ENCODE measurements around the gene CARD10. TPM values are rescaled to one million over a fixed set of nuclear protein-coding genes. Genes with fewer than 3 reads are reported as not detected.

Gene CARD10
- total RNA-seq, 1 donor from 2014 or later = 46.7 TPM

DNA sequence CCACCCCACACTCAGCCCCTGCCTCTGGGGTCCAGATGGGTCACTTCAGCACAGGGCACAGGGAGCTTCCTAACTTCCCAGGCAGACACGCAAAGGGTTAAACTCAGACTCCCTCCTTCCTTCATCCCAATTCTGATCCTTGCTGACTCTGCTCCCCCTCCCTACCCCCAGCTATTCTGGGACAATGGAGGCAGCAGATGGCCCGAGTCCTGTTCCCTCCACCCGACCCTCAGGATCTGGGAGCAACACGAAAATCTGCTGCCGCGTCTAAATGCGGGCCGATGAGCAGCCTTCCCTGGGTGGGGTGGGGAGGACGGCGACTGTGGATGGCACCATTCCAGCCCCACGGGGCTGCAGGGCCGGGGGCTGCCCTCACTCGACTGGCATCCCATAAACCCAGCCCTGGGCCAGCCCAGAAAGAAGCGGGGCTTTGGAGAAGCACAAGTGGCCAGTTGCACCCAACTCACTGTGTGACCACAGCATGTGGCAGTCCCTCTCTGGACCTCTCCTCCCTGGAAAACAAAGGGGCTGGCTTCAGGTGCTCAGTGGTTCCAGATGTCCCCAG is 51.7 kb downstream of the CARD10 start:
- DNase-seq (ENCODE audit: low spot score, unreplicated experiment) = no peak
- Mint-ChIP-seq H3K4me1 (ENCODE audit: low read depth) (no peaks in the 10 kb centered on the region), H3K9me3 (ENCODE audit: low read depth) (no peaks in the 10 kb centered on the region), H3K36me3 (ENCODE audit: insufficient read depth) (no peaks in the 10 kb centered on the region), H3K27ac (no peak overlapping the region), H3K4me3 (ENCODE audit: low read depth) (no peak overlapping the region), H3K27me3 (peaks cover 18% of the 10 kb centered on the region)
- TF ChIP-seq, protein P1, sequence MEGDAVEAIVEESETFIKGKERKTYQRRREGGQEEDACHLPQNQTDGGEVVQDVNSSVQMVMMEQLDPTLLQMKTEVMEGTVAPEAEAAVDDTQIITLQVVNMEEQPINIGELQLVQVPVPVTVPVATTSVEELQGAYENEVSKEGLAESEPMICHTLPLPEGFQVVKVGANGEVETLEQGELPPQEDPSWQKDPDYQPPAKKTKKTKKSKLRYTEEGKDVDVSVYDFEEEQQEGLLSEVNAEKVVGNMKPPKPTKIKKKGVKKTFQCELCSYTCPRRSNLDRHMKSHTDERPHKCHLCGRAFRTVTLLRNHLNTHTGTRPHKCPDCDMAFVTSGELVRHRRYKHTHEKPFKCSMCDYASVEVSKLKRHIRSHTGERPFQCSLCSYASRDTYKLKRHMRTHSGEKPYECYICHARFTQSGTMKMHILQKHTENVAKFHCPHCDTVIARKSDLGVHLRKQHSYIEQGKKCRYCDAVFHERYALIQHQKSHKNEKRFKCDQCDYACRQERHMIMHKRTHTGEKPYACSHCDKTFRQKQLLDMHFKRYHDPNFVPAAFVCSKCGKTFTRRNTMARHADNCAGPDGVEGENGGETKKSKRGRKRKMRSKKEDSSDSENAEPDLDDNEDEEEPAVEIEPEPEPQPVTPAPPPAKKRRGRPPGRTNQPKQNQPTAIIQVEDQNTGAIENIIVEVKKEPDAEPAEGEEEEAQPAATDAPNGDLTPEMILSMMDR (IDR thresholded peaks at IDR 0.05; ENCODE audit: unreplicated experiment) = no peak

DNA sequence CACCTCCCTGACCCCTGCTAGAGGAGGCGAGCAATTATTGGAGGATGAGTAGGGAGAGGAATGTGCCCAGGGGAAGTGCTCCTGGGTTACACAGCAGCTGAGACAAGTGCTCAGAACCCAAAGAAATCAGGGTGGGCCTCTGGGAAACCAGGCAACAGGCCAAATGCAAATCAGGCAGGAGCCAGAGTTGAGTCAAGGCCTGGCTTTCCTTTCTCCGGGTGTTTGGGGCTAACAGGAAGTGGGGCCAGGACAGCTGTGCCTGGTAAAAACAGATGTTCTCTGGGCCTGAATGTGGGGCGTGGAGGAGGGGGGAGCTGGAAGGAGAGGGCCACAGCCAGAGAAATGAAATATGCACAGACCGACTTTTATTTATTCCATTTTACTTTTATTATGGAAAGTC is 55.0 kb downstream of the CARD10 start:
- H3K27ac Mint-ChIP-seq = no peak overlapping the region
- no peak for DNase-seq (ENCODE audit: low spot score, unreplicated experiment)
- H3K4me3 Mint-ChIP-seq (ENCODE audit: low read depth) = no peak overlapping the region
- H3K36me3 Mint-ChIP-seq (ENCODE audit: insufficient read depth) = no peaks in the 10 kb centered on the region
- H3K9me3 Mint-ChIP-seq (ENCODE audit: low read depth) = no peaks in the 10 kb centered on the region
- TF ChIP-seq, protein P1 (IDR thresholded peaks at IDR 0.05; ENCODE audit: unreplicated experiment) = no peak
- no peaks in the 10 kb centered on the region for H3K4me1 Mint-ChIP-seq (ENCODE audit: low read depth)
- H3K27me3 Mint-ChIP-seq = peaks cover 23% of the 10 kb centered on the region

DNA sequence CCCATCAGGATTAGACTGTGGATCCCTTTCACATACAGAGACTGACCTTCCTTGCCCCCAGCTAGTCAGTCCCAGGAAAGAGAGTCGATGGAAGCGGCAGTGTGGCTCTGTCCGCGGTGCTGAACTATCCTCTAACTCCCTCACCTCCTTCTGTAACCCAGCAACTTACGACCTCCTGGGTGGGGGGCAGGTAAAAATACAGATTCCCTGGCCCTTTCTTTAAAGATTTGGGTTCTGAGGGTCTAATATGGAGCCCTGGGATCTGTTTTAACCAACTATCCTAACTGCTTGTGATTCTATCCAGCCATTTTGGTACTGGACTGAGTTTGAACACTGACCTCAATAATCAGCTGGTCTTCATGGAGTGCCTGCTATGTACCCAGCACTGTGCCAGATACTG is 56.2 kb downstream of the CARD10 start:
- Mint-ChIP-seq H3K27ac (no peak overlapping the region), H3K36me3 (ENCODE audit: insufficient read depth) (no peaks in the 10 kb centered on the region), H3K9me3 (ENCODE audit: low read depth) (no peaks in the 10 kb centered on the region), H3K4me1 (ENCODE audit: low read depth) (no peaks in the 10 kb centered on the region), H3K4me3 (ENCODE audit: low read depth) (no peak overlapping the region), H3K27me3 (peaks cover 27% of the 10 kb centered on the region)
- DNase-seq (ENCODE audit: low spot score, unreplicated experiment) = peak; percentile 47
- TF ChIP-seq, protein P1 (IDR thresholded peaks at IDR 0.05; ENCODE audit: unreplicated experiment) = no peak

DNA sequence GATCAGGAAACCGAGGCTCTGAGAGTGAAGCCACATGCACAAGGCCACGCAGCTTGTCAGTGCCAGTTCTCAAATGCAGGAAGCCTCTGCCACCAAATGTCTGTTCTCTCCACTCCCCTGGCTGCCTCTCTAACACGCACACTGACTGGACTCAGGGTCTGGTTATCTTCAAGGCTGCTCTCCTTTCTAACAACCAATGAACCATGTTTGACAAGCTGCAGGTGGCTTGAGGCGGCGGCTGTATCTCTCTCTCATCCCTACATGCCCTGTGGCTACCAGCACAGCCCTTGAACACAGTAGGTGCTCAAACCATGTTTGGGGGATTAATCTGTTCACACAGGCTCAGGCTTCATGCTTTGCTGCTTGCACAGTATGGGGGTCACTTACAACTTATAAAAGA is 56.8 kb downstream of the CARD10 start:
- Mint-ChIP-seq H3K4me3 (ENCODE audit: low read depth) (no peak overlapping the region), H3K36me3 (ENCODE audit: insufficient read depth) (no peaks in the 10 kb centered on the region), H3K4me1 (ENCODE audit: low read depth) (no peaks in the 10 kb centered on the region), H3K27ac (no peak overlapping the region), H3K9me3 (ENCODE audit: low read depth) (no peaks in the 10 kb centered on the region), H3K27me3 (peaks cover 31% of the 10 kb centered on the region)
- DNase-seq (ENCODE audit: low spot score, unreplicated experiment) = no peak
- TF ChIP-seq, protein P1 (IDR thresholded peaks at IDR 0.05; ENCODE audit: unreplicated experiment) = no peak

DNA sequence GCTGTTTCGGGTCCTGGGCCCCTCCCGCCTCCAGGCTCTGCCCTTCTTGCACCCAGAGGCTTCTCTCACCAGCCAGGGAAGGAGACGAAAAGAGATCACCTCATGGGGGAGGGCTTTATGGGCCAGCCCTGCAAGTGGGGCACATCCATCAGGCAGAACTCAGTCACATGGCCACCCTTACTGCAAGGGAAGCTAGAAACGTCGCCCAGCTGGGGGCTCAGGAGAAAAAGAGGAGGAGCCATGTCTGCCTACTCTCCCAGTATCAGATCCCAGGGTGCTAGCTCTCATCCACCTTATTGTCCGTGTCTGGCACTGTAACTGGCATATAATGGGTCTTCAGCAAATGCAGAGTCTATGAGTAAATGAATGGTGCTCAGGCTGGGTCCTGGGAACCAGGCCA is 57.3 kb downstream of the CARD10 start:
- DNase-seq (ENCODE audit: low spot score, unreplicated experiment) = no peak
- TF ChIP-seq, protein P1 (IDR thresholded peaks at IDR 0.05; ENCODE audit: unreplicated experiment) = no peak
- Mint-ChIP-seq H3K9me3 (ENCODE audit: low read depth) (no peaks in the 10 kb centered on the region), H3K4me1 (ENCODE audit: low read depth) (no peaks in the 10 kb centered on the region), H3K27ac (no peak overlapping the region), H3K36me3 (ENCODE audit: insufficient read depth) (no peaks in the 10 kb centered on the region), H3K27me3 (peaks cover 32% of the 10 kb centered on the region), H3K4me3 (ENCODE audit: low read depth) (no peak overlapping the region)

Data from progenitor cell of endocrine pancreas (in vitro differentiated cells).